Measurements from ENCODE around the gene WWTR1. TPM values are rescaled to one million over a fixed set of nuclear protein-coding genes. Genes with fewer than 3 reads are reported as not detected.
A peak's percentile ranks its signal among the peaks of the same experiment; 100 is the strongest.

Gene WWTR1
- total and polyA plus RNA-seq, 2 donors (not counting 3 experiments of a cell fraction or from before 2014, with no cell fraction given) = 210 to 341 TPM

DNA sequence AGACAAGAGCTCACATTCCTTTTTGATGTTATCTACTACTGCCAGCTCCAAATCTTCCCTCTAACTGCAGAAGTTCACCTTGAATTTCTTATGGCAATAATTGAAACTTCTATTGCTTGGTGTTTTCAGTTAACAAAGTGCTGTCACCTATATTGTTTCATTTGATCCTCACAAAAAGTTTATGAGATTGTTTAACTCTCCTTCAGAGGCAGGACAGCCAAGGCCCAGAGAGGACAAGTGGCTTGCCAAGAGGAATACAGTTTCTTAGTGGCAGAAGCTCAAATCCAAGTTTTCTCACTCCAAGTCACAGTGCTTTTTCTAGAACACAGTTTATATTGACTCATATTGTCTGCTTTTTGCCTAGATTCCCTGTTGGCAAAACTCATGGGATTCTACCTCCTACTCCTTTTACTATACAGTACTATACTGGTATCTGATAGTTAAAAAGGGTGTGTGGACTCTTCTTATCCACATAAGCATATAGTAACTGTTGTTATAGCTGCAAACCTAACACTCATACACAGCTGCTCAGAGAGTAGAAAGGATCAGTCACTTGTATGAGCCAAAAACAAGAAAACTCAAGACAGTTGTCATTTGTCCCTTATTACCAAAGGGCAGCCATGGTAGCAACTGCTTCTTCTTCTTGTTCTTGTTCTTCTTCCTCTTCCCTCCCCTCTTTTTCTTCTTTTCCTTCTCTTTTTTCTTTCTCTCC, 167.4 kb downstream of the WWTR1 start:
- no peak for TF ChIP-seq FOS (IDR thresholded peaks at IDR 0.05; ENCODE audit: borderline replicate concordance, insufficient read depth, low read length)
- no peak for TF ChIP-seq POLR2AphosphoS5 (IDR thresholded peaks at IDR 0.05; ENCODE audit: insufficient read depth, low read depth, low read length)
- peak; percentile 19 for TF ChIP-seq GATA2 (IDR thresholded peaks at IDR 0.05; ENCODE audit: insufficient read depth, insufficient read length, low read depth, low read length)
- dilution Hi-C loops (cut with MboI; ENCODE audit: extremely low pct_ligation_motif_present, low sequenced_read_pairs) = no loop called here
- Histone ChIP-seq H3K9me3 (replicated peaks; ENCODE audit: control insufficient read depth, insufficient read depth, low read length) (no peaks in the 10 kb centered on the region), H3K79me2 (ENCODE audit: control insufficient read depth, insufficient read depth, low read length) (no peaks in the 10 kb centered on the region), H3K4me1 (ENCODE audit: control insufficient read depth, extremely low read depth, insufficient read depth, low read length) (peaks cover 3% of the 10 kb centered on the region), H3K27ac (ENCODE audit: insufficient read depth, low read depth, low read length) (no peak overlapping the region), H3K27me3 (ENCODE audit: control insufficient read depth in 2 of 2, insufficient read depth in 2 of 2, low read length in 2 of 2) (no peaks in the 10 kb centered on the region), H3K4me2 (ENCODE audit: insufficient read depth, low read length) (no peak overlapping the region), H4K20me1 (replicated peaks; ENCODE audit: control insufficient read depth, extremely low read depth, insufficient read depth, low read length) (no peaks in the 10 kb centered on the region), H3K9ac (replicated peaks; ENCODE audit: extremely low read depth, insufficient read depth, low read length) (no peak overlapping the region), H3K4me3 (replicated peaks in 1 of 3; ENCODE audit: insufficient read depth in 1 of 3, low read depth in 1 of 3, low read length in 3 of 3) (no peak overlapping the region), H2AFZ (ENCODE audit: low read depth, low read length) (no peak overlapping the region), H3K36me3 (ENCODE audit: control insufficient read depth in 2 of 2, extremely low read depth in 1 of 2, insufficient read depth in 2 of 2, low read length in 2 of 2) (no peaks in the 10 kb centered on the region), H3K9me1 (replicated peaks; ENCODE audit: control insufficient read depth, extremely low read depth, insufficient read depth, low read length) (no peaks in the 10 kb centered on the region)
- POLR2A ChIA-PET = interaction anchor here (0.7 to 1.0 kb wide), 2 partner anchors 83 to 118 kb away, joined by 4 to 8 read pairs; no protein-coding TSS in a partner anchor
- BruUV-seq (replicated peaks) = no TSS peak
- DNase-seq (ENCODE audit: low read depth, low spot score) (no peak), FAIRE-seq (no peak)
- intact Hi-C loops (cut with micrococcal nuclease) = loop anchor here (10.0 kb wide), 1 partner anchor 444 kb away; no protein-coding TSS in a partner anchor
- CTCF ChIA-PET = interaction anchor here (0.7 to 4.5 kb wide), 12 partner anchors 10 to 535 kb away, joined by 3 to 31 read pairs (median 10); partner anchors contain the start of gene TM4SF18

DNA sequence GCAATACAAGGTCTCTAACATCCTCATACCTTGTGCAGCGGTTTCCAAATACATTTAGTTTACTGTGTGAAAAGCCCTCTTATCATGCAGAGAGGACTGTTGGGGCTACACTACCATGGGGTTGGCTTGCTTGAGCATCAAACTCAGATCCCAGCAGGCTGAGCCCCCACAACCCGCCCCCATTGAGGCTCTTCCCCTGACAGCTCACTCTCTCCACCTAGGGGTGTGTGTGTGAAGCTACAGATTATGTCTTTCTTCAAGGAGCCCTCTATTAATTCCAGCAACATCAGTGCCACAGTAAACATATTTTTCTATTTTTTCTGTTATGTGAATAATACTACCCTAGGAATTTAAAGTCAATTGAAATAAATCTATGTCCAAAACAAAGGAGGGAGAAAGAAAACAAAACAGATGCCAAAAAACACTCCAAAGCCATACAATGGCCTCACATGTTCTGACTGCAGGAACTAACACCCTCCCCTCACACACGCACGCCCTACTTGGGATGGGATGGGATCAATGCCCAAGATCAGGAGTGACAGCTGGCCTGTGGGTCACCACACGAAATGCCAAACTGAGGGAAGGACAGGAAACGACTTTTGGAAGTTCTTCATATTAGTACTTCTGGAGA, 168.7 kb downstream of the WWTR1 start:
- Histone ChIP-seq H3K9me1 (replicated peaks; ENCODE audit: control insufficient read depth, extremely low read depth, insufficient read depth, low read length) (no peaks in the 10 kb centered on the region), H3K79me2 (ENCODE audit: control insufficient read depth, insufficient read depth, low read length) (no peaks in the 10 kb centered on the region), H3K4me3 (replicated peaks in 1 of 3; ENCODE audit: insufficient read depth in 1 of 3, low read depth in 1 of 3, low read length in 3 of 3) (no peak overlapping the region), H3K27me3 (ENCODE audit: control insufficient read depth in 2 of 2, insufficient read depth in 2 of 2, low read length in 2 of 2) (no peaks in the 10 kb centered on the region), H3K4me1 (ENCODE audit: control insufficient read depth, extremely low read depth, insufficient read depth, low read length) (peaks cover 3% of the 10 kb centered on the region), H2AFZ (ENCODE audit: low read depth, low read length) (no peak overlapping the region), H3K36me3 (ENCODE audit: control insufficient read depth in 2 of 2, extremely low read depth in 1 of 2, insufficient read depth in 2 of 2, low read length in 2 of 2) (no peaks in the 10 kb centered on the region), H3K9ac (replicated peaks; ENCODE audit: extremely low read depth, insufficient read depth, low read length) (no peak overlapping the region), H3K4me2 (ENCODE audit: insufficient read depth, low read length) (no peak overlapping the region), H4K20me1 (replicated peaks; ENCODE audit: control insufficient read depth, extremely low read depth, insufficient read depth, low read length) (no peaks in the 10 kb centered on the region), H3K9me3 (replicated peaks; ENCODE audit: control insufficient read depth, insufficient read depth, low read length) (no peaks in the 10 kb centered on the region), H3K27ac (ENCODE audit: insufficient read depth, low read depth, low read length) (no peak overlapping the region)
- DNase-seq (ENCODE audit: low read depth, low spot score) (peak; percentile 80), FAIRE-seq (peak; percentile 52)
- intact Hi-C loops (cut with micrococcal nuclease) (loop anchor here (1.0 to 2.0 kb wide), 6 partner anchors 96 to 534 kb away; partner anchors contain the start of gene TM4SF1), dilution Hi-C loops (cut with MboI; ENCODE audit: extremely low pct_ligation_motif_present, low sequenced_read_pairs) (no loop called here)
- BruUV-seq (replicated peaks) = no TSS peak
- ChIA-PET POLR2A (interaction anchor here (1.0 to 1.7 kb wide), 4 partner anchors 111 to 156 kb away, joined by 3 to 5 read pairs (median 4); partner anchors contain the start of gene TM4SF1), CTCF (interaction anchor here (0.6 to 4.5 kb wide), 38 partner anchors 8 to 534 kb away, joined by 3 to 31 read pairs (median 6); partner anchors contain the start of genes HPS3, TM4SF1 and TM4SF18)
- TF ChIP-seq, protein P1, sequence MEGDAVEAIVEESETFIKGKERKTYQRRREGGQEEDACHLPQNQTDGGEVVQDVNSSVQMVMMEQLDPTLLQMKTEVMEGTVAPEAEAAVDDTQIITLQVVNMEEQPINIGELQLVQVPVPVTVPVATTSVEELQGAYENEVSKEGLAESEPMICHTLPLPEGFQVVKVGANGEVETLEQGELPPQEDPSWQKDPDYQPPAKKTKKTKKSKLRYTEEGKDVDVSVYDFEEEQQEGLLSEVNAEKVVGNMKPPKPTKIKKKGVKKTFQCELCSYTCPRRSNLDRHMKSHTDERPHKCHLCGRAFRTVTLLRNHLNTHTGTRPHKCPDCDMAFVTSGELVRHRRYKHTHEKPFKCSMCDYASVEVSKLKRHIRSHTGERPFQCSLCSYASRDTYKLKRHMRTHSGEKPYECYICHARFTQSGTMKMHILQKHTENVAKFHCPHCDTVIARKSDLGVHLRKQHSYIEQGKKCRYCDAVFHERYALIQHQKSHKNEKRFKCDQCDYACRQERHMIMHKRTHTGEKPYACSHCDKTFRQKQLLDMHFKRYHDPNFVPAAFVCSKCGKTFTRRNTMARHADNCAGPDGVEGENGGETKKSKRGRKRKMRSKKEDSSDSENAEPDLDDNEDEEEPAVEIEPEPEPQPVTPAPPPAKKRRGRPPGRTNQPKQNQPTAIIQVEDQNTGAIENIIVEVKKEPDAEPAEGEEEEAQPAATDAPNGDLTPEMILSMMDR (IDR thresholded peaks at IDR 0.05; ENCODE audit: extremely low read depth in 1 of 2, insufficient read depth in 1 of 2, low read depth in 1 of 2, low read length in 2 of 2) = peak; percentile 68 to 74
- TF ChIP-seq, protein P2, sequence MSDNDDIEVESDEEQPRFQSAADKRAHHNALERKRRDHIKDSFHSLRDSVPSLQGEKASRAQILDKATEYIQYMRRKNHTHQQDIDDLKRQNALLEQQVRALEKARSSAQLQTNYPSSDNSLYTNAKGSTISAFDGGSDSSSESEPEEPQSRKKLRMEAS (IDR thresholded peaks at IDR 0.05; ENCODE audit: insufficient read depth, insufficient read length) = no peak
